Measurements from ENCODE around the gene FNBP1L.

GRCh38 chr1:93468662-93469061 is 20.7 kb downstream of the FNBP1L start:
- no peak for TF ChIP-seq CTCF (IDR thresholded peaks at IDR 0.05)
- no peak for TF ChIP-seq POLR2A (IDR thresholded peaks at IDR 0.05; ENCODE audit: low read depth)
- TF ChIP-seq POLR2AphosphoS5 (IDR thresholded peaks at IDR 0.05) = no peak
